HG02981 (cell line): ENCODE data around the gene CKMT1B.
A peak's percentile ranks its signal among the peaks of the same experiment; 100 is the strongest.
"Not testable (repeated sequence)": the region's sequence is repeated elsewhere in the genome, so short reads cannot be mapped to it uniquely, and the experiment has no call there.

Experiments used
- ATAC-seq: cut with Tn5 transposase; IDR thresholded peaks from one replicate; pipeline ENCODE4 v1.9.1; 2021; ENCODE audit warnings: mild to moderate bottlenecking, moderate library complexity; ENCODE audit not compliant: unreplicated experiment

Gene CKMT1B

DNA sequence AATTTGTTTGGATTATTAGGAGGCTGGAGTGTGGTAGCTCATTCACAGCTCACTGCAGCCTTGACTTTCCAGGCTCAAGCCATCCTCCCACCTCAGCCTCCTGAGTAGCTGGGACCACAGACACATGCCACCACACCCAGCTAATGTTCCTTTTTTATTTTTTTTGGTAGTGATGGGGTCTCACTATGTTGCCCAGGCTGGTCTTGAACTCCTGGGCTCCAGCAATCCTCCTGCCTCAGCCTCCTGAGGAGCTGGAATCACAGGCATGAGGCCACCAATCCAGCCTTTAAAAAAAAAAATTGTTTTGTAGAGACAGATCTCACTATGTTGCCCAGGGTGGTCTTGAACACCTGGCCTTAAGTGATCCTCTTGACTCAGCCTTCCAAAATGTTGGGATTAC, 33.1 kb downstream of the CKMT1B start:
- not testable (repeated sequence) for ATAC-seq

- ATAC-seq, result peak; percentile 72
Observed at GRCh38 chr15:43638464-43639204, 44.8 kb downstream of the CKMT1B start.
